HepG2 (cell line): ENCODE measurements around the gene GLRX2. TPM values are rescaled to one million over a fixed set of nuclear protein-coding genes. Genes with fewer than 3 reads are reported as not detected.

ENCODE experiments used
- ATAC-seq: fragments of 200-7000 bp; cut with Tn5 transposase; 3 replicates; pipeline ENCODE4 v1.9.1; 2020; ENCODE audit warnings: mild to moderate bottlenecking, moderate library complexity
- BruUV-seq: library from RNA; stranded (reverse); fragments of 400-500 nt; replicated peaks from 2 replicates; lab custom pipeline; 2021; lab: Mats Ljungman, UMichigan
- CTCF ChIA-PET: fragments of 300-600 bp; formaldehyde crosslinking; extraction: SDS; loops from one replicate; lab custom pipeline; 2021; ENCODE audit warnings: low total read pairs, inconsistent platforms, low intra/inter-chr PET ratio; lab: Yijun Ruan, JAX
- POLR2A ChIA-PET: fragments of 350-600 bp; sonication (Branson Sonifier 250); formaldehyde crosslinking; loops from one replicate; lab custom pipeline; 2020; ENCODE audit warnings: antibody characterized with exemption, inconsistent platforms; lab: Yijun Ruan, JAX
- DNase-seq: peaks from one replicate; pipeline ENCODE4 v3.0.0-alpha.2; 2015; ENCODE audit warnings: low spot score
- FAIRE-seq: peaks from 3 replicates; lab custom pipeline; 2011; peaks lifted over from hg19 to GRCh38; lab: Jason Lieb, UNC
- H2AFZ ChIP-seq: one replicate; pipeline ENCODE4 v1.6.1; 2011; ENCODE audit warnings: low read length, inconsistent platforms
- H3K27ac ChIP-seq: fragments of 300-600 bp; 3 replicates; pipeline ENCODE4 v1.8.0; 2011; ENCODE audit warnings: mixed run types, mild to moderate bottlenecking, mixed read lengths, low read length, inconsistent platforms; ENCODE audit not compliant: insufficient read depth; ENCODE audit errors: extremely low read length
- H3K27me3 ChIP-seq, 2 experiments: fragments of 200-600 bp in 1 of 2; 2 replicates in 1 of 2; 3 replicates in 1 of 2; pipeline versions ENCODE4 v1.6.0 to v1.8.0; 2011; ENCODE audit warnings: low read length in 2 of 2, mild to moderate bottlenecking in 2 of 2, moderate library complexity in 2 of 2, inconsistent platforms in 1 of 2; ENCODE audit not compliant: insufficient read depth in 2 of 2, control insufficient read depth in 1 of 2
- H3K36me3 ChIP-seq, 2 experiments: fragments of 200-600 bp in 1 of 2; replicated peaks in 1 of 2; 2 replicates in 1 of 2; 3 replicates in 1 of 2; pipeline versions ENCODE4 v1.5.1 to v1.8.0; 2011; ENCODE audit warnings: low read length in 2 of 2, inconsistent platforms in 1 of 2; ENCODE audit not compliant: insufficient read depth in 2 of 2, control insufficient read depth in 1 of 2
- H3K4me1 ChIP-seq: 2 replicates; pipeline ENCODE4 v1.5.1; 2012; ENCODE audit warnings: low read length, inconsistent platforms; ENCODE audit not compliant: insufficient read depth
- H3K4me2 ChIP-seq: 2 replicates; pipeline ENCODE4 v1.6.0; 2011; ENCODE audit warnings: low read depth, low read length, inconsistent platforms
- H3K4me3 ChIP-seq, 3 experiments: fragments of 200-600 bp in 1 of 3; sonication (generic), shearing (Covaris generic) in 1 of 3; replicated peaks in 1 of 3; 2 replicates each; pipeline ENCODE4 v1.5.1; 2011 to 2016; ENCODE audit warnings: low read length in 3 of 3, inconsistent platforms in 2 of 3, low read depth in 2 of 3, mild to moderate bottlenecking in 2 of 3, control low read depth in 1 of 3, mixed read lengths in 1 of 3; ENCODE audit not compliant: insufficient read depth in 1 of 3
- H3K79me2 ChIP-seq: one replicate; pipeline ENCODE4 v1.6.1; 2011; ENCODE audit warnings: low read length, inconsistent platforms; ENCODE audit not compliant: insufficient read depth
- H3K9ac ChIP-seq: 2 replicates; pipeline ENCODE4 v1.6.0; 2011; ENCODE audit warnings: mild to moderate bottlenecking, low read depth, low read length, inconsistent platforms; ENCODE audit not compliant: insufficient read depth
- H3K9me3 ChIP-seq: 2 replicates; pipeline ENCODE4 v1.5.1; 2012; ENCODE audit warnings: mild to moderate bottlenecking, low read length
- H4K20me1 ChIP-seq: 2 replicates; pipeline ENCODE4 v1.6.0; 2011; ENCODE audit warnings: inconsistent platforms, mild to moderate bottlenecking, low read length, moderate library complexity; ENCODE audit not compliant: insufficient read depth
- CC2D1A ChIP-seq: sonication (generic); formaldehyde crosslinking; IDR thresholded peaks from 2 replicates; pipeline ENCODE4 v1.8.1; 2023; ENCODE audit warnings: mild to moderate bottlenecking, missing genetic modification reagents
- CREB1 ChIP-seq, 2 experiments: fragments of 450-650 bp in 1 of 2; IDR thresholded peaks; 2 replicates each; pipeline ENCODE4 v1.6.1; 2016 to 2017; ENCODE audit warnings: control low read depth in 1 of 2, mild to moderate bottlenecking in 1 of 2, missing compliant biosample characterization in 1 of 2, missing genetic modification characterization in 1 of 2
- DBP ChIP-seq: sonication (generic); formaldehyde crosslinking; IDR thresholded peaks from 2 replicates; pipeline ENCODE4 v1.4.0; 2020; ENCODE audit warnings: missing genetic modification reagents; ENCODE audit errors: not compliant biosample characterization
- FIP1L1 ChIP-seq: fragments of 200-400 bp; formaldehyde crosslinking; IDR thresholded peaks from 2 replicates; pipeline ENCODE4 v1.6.1; 2018; ENCODE audit warnings: low read depth, mild to moderate bottlenecking, low read length, moderate library complexity, borderline replicate concordance; ENCODE audit not compliant: insufficient read depth
- NFKBIZ ChIP-seq: IDR thresholded peaks from 2 replicates; pipeline ENCODE4 v1.6.1; 2018; ENCODE audit warnings: missing genetic modification reagents, missing compliant biosample characterization
- PAF1 ChIP-seq: IDR thresholded peaks from 2 replicates; pipeline ENCODE4 v1.6.1; 2016; ENCODE audit warnings: missing genetic modification reagents, missing compliant biosample characterization
- WGBS: methylation state at CpG from one replicate; pipeline ENCODE4 v1.1.6; 2017; ENCODE audit warnings: low lambda C conversion rate; 5-methylcytosine and 5-hydroxymethylcytosine counted together
- in situ Hi-C: cut with HindIII; loops from 2 replicates; pipeline ENCODE4 v1.10.0; 2017; ENCODE audit warnings: low pct_unique_long_range_greater_than_20kb; ENCODE audit not compliant: extremely low pct_ligation_motif_present
- intact Hi-C: fragments of 100-400 bp; cut with micrococcal nuclease; formaldehyde crosslinking; loops from one replicate; pipeline ENCODE4 v1.10.0; 2022; ENCODE audit not compliant: unreplicated experiment
- polyA plus RNA-seq, 8 experiments: library from polyadenylated mRNA; depleted of rRNA in 3 of 8; stranded (reverse) in 7 of 8; unstranded in 1 of 8; fragments of >200 nt; fragmentation: Illumina TruSeq in 4 of 8; extraction: Trizol in 4 of 8; gene quantifications; 2 replicates each; pipeline versions ENCODE4 v1.2.1 to v1.2.3, GENCODE V29; 2011 to 2016; ENCODE audit warnings: low read depth in 4 of 8, missing spikeins in 1 of 8, mixed read lengths in 1 of 8; ENCODE audit not compliant: insufficient read depth in 1 of 8
- total RNA-seq, 5 experiments: library from RNA; depleted of rRNA; stranded (reverse); fragments of >200 nt; fragmentation: Illumina TruSeq; extraction: Trizol; gene quantifications; 2 replicates each; pipeline ENCODE4 v1.2.3, GENCODE V29; 2016; ENCODE audit warnings: low read depth in 1 of 5

Gene GLRX2
- total and polyA plus RNA-seq, 2 of the 13 experiments (the other 11 are each of a cell fraction or from before 2014, with no cell fraction given) = 11.9 to 39.0 TPM

GRCh38 chr1:193108471-193108870 is 3.3 kb upstream of the GLRX2 start:
- H3K4me2 ChIP-seq = no peak overlapping the region
- no peak for TF ChIP-seq PAF1 (CRISPR knock-in tag)
- TF ChIP-seq DBP (CRISPR knock-in tag) = no peak
- TF ChIP-seq CC2D1A (CRISPR knock-in tag) = no peak
- TF ChIP-seq FIP1L1 = no peak
- no peak overlapping the region for H2AFZ ChIP-seq
- no peak overlapping the region for H3K9ac ChIP-seq
- no TSS peak for BruUV-seq
- H3K4me1 ChIP-seq = peaks cover 74% of the 10 kb centered on the region
- H3K4me3 ChIP-seq = no peak overlapping the region
- H3K79me2 ChIP-seq = peaks cover 14% of the 10 kb centered on the region
- no peak for ATAC-seq
- no peak for FAIRE-seq
- 69% methylated on average over 3 of the region's 3 CpGs for WGBS
- H3K9me3 ChIP-seq = no peaks in the 10 kb centered on the region
- H3K27me3 ChIP-seq = no peaks in the 10 kb centered on the region; a peak in 1 of 5 replicates
- POLR2A ChIA-PET = interaction anchor here (1.1 to 2.1 kb wide), 3 partner anchors 13 to 50 kb away, joined by 3 to 9 read pairs (median 5); partner anchors contain the start of genes CDC73, RO60 and UCHL5
- intact Hi-C loops (no loop called here), in situ Hi-C loops (no loop called here)
- no peak overlapping the region for H3K27ac ChIP-seq
- H4K20me1 ChIP-seq = no peaks in the 10 kb centered on the region
- no peaks in the 10 kb centered on the region for H3K36me3 ChIP-seq
- CTCF ChIA-PET = no interaction called here
- no peak for DNase-seq

- H3K4me2 ChIP-seq = peak overlapping the region; percentile 84
- DNase-seq (no peak), FAIRE-seq (no peak), ATAC-seq (no peak)
- peak overlapping the region; percentile 70 to 93 (median 82) for H3K4me3 ChIP-seq
- H3K79me2 ChIP-seq = peaks cover 31% of the 10 kb centered on the region
- no peaks in the 10 kb centered on the region for H3K36me3 ChIP-seq
- TF ChIP-seq NFKBIZ (CRISPR knock-in tag) (no peak), CREB1 (IDR thresholded peaks at IDR 0.05) (no peak), CREB1 (CRISPR knock-in tag; IDR thresholded peaks at IDR 0.05) (0 out of 2 replicates have a peak, but pooled peaks have one; percentile 28)
- POLR2A ChIA-PET = interaction anchor here (0.5 to 2.9 kb wide), 6 partner anchors 10 to 404 kb away, joined by 3 to 31 read pairs (median 12); partner anchors contain the start of genes CDC73, RO60 and UCHL5
- H3K9me3 ChIP-seq = no peaks in the 10 kb centered on the region
- H4K20me1 ChIP-seq = no peaks in the 10 kb centered on the region
- no peaks in the 10 kb centered on the region; a peak in 1 of 5 replicates for H3K27me3 ChIP-seq
- in situ Hi-C loops = no loop called here
- peak overlapping the region; percentile 76 for H2AFZ ChIP-seq
- CTCF ChIA-PET = interaction anchor here (1.3 kb wide), 1 partner anchor 16 kb away, joined by 7 read pairs; the partner anchor contains the start of gene CDC73
- peak overlapping the region; percentile 89 for H3K27ac ChIP-seq
- H3K9ac ChIP-seq = peak overlapping the region; percentile 78
- WGBS = 41% methylated on average over 4 of the region's 4 CpGs
- TSS peak; percentile 96 for BruUV-seq
- peaks cover 63% of the 10 kb centered on the region for H3K4me1 ChIP-seq
- intact Hi-C loops = loop anchor here (1.0 kb wide), 1 partner anchor 17 kb away; the partner anchor contains the start of gene CDC73
Measured at GRCh38 chr1:193105821-193106177, 585 bp upstream of the GLRX2 start.
